Endothelial cell (in vitro differentiated cells): ENCODE results near the gene PMM1. TPM values are rescaled to one million over a fixed set of nuclear protein-coding genes. Genes with fewer than 3 reads are reported as not detected.

Experiments used
- DNase-seq: peaks from one replicate; pipeline ENCODE4 v3.0.0; 2021; ENCODE audit warnings: low spot score
- H3K27ac Mint-ChIP-seq: one replicate; pipeline ENCODE4 v1.8.0; 2021; ENCODE audit warnings: mixed read lengths, inconsistent platforms; ENCODE audit not compliant: unreplicated experiment
- H3K27me3 Mint-ChIP-seq: one replicate; pipeline ENCODE4 v1.8.0; 2021; ENCODE audit warnings: mild to moderate bottlenecking, moderate library complexity, mixed read lengths, inconsistent platforms; ENCODE audit not compliant: unreplicated experiment
- H3K36me3 Mint-ChIP-seq: one replicate; pipeline ENCODE4 v1.8.0; 2021; ENCODE audit warnings: mild to moderate bottlenecking, low read depth, mixed read lengths, inconsistent platforms; ENCODE audit not compliant: unreplicated experiment
- H3K4me1 Mint-ChIP-seq: one replicate; pipeline ENCODE4 v1.8.0; 2021; ENCODE audit warnings: mild to moderate bottlenecking, mixed read lengths, inconsistent platforms; ENCODE audit not compliant: unreplicated experiment
- H3K4me3 Mint-ChIP-seq: one replicate; pipeline ENCODE4 v1.8.0; 2021; ENCODE audit warnings: mild to moderate bottlenecking, mixed read lengths, inconsistent platforms; ENCODE audit not compliant: unreplicated experiment
- H3K9me3 Mint-ChIP-seq: one replicate; pipeline ENCODE4 v1.8.0; 2021; ENCODE audit warnings: mixed read lengths, inconsistent platforms; ENCODE audit not compliant: unreplicated experiment
- CTCF ChIP-seq: fragments of 200-600 bp; sonication (generic); IDR thresholded peaks from one replicate; pipeline ENCODE4 v1.5.0; 2021; ENCODE audit warnings: antibody characterized with exemption; ENCODE audit not compliant: unreplicated experiment
- total RNA-seq: library from RNA; stranded (reverse); fragmentation: NEBNext Ultra II Directional; extraction: Animal tissue kit (Norgen Biotek cat#: 25700); gene quantifications from one replicate; pipeline ENCODE4 v1.2.1, GENCODE V29; 2021; ENCODE audit not compliant: unreplicated experiment

PMM1 gene
- total RNA-seq, 1 donor from 2014 or later: 6.0 TPM

GRCh38 chr22:41568811-41569210 lies 20.8 kb downstream of the PMM1 start:
- Mint-ChIP-seq H3K9me3 (no peaks in the 10 kb centered on the region), H3K4me3 (no peak overlapping the region), H3K27ac (no peak overlapping the region), H3K36me3 (no peaks in the 10 kb centered on the region), H3K4me1 (no peaks in the 10 kb centered on the region), H3K27me3 (peaks cover 5% of the 10 kb centered on the region)
- TF ChIP-seq CTCF: no peak
- no peak for DNase-seq

GRCh38 chr22:41567512-41567768 lies 22.2 kb downstream of the PMM1 start:
- no peak for DNase-seq
- no peak overlapping the region for H3K27ac Mint-ChIP-seq
- H3K27me3 Mint-ChIP-seq: peaks cover 5% of the 10 kb centered on the region
- TF ChIP-seq CTCF: no peak
- no peaks in the 10 kb centered on the region for H3K4me1 Mint-ChIP-seq
- no peaks in the 10 kb centered on the region for H3K9me3 Mint-ChIP-seq
- no peak overlapping the region for H3K4me3 Mint-ChIP-seq
- no peaks in the 10 kb centered on the region for H3K36me3 Mint-ChIP-seq

GRCh38 chr22:41565403-41566054 lies 24.1 kb downstream of the PMM1 start:
- H3K27me3 Mint-ChIP-seq: peaks cover 6% of the 10 kb centered on the region
- peaks cover 3% of the 10 kb centered on the region for H3K4me1 Mint-ChIP-seq
- H3K9me3 Mint-ChIP-seq: no peaks in the 10 kb centered on the region
- no peak overlapping the region for H3K27ac Mint-ChIP-seq
- no peak for DNase-seq
- no peak overlapping the region for H3K4me3 Mint-ChIP-seq
- no peaks in the 10 kb centered on the region for H3K36me3 Mint-ChIP-seq
- TF ChIP-seq CTCF: no peak

- Mint-ChIP-seq H3K27ac (no peak overlapping the region), H3K4me3 (no peak overlapping the region), H3K36me3 (no peaks in the 10 kb centered on the region), H3K9me3 (no peaks in the 10 kb centered on the region), H3K4me1 (peaks cover 3% of the 10 kb centered on the region), H3K27me3 (peaks cover 6% of the 10 kb centered on the region)
- DNase-seq: no peak
- TF ChIP-seq CTCF: no peak
Observed at GRCh38 chr22:41564563-41564962, 25.1 kb downstream of the PMM1 start.

- H3K4me1 Mint-ChIP-seq: peaks cover 3% of the 10 kb centered on the region
- no peaks in the 10 kb centered on the region for H3K9me3 Mint-ChIP-seq
- no peak overlapping the region for H3K4me3 Mint-ChIP-seq
- DNase-seq: no peak
- no peaks in the 10 kb centered on the region for H3K36me3 Mint-ChIP-seq
- peaks cover 2% of the 10 kb centered on the region for H3K27me3 Mint-ChIP-seq
- TF ChIP-seq CTCF: no peak
- H3K27ac Mint-ChIP-seq: no peak overlapping the region
Observed at GRCh38 chr22:41563051-41563711, 26.5 kb downstream of the PMM1 start.
